ENCODE results near the gene PRSS22.

Gene PRSS22

GRCh38 chr16:2839650-2840450 lies 18.1 kb downstream of the PRSS22 start:
- H3K4me1 ChIP-seq (ENCODE audit: low read length), result no peaks in the 10 kb centered on the region
- H3K27ac ChIP-seq (ENCODE audit: low read length), result no peak overlapping the region

GRCh38 chr16:2838928-2839327 lies 19.0 kb downstream of the PRSS22 start:
- TF ChIP-seq CTCF (IDR thresholded peaks at IDR 0.05; ENCODE audit: low read length), result peak; percentile 78
- TF ChIP-seq EZH2phosphoT487 (IDR thresholded peaks at IDR 0.05; ENCODE audit: low read length), result no peak
- H3K27ac ChIP-seq (ENCODE audit: low read length), result no peak overlapping the region
- H3K9ac ChIP-seq (ENCODE audit: low read length), result no peak overlapping the region
- no peaks in the 10 kb centered on the region for H3F3A ChIP-seq (ENCODE audit: insufficient read depth, low read length)
- H4K20me1 ChIP-seq (ENCODE audit: insufficient read depth, low read length), result no peaks in the 10 kb centered on the region
- DNase-seq, result peak; percentile 48
- H3K4me1 ChIP-seq (ENCODE audit: low read length), result no peaks in the 10 kb centered on the region
- no peaks in the 10 kb centered on the region for H3K9me3 ChIP-seq (replicated peaks; ENCODE audit: insufficient read depth, low read length)
- H3K4me3 ChIP-seq (ENCODE audit: low read length), result no peak overlapping the region
- no peaks in the 10 kb centered on the region for H3K79me2 ChIP-seq (ENCODE audit: low read length)
- no peaks in the 10 kb centered on the region for H3K9me2 ChIP-seq (replicated peaks; ENCODE audit: insufficient read depth, low read length)
- no peak overlapping the region for H2AFZ ChIP-seq (ENCODE audit: low read length)
- no peaks in the 10 kb centered on the region for H3K36me3 ChIP-seq (replicated peaks; ENCODE audit: insufficient read depth, low read length)
- H3K27me3 ChIP-seq (replicated peaks; ENCODE audit: insufficient read depth, low read length), result peaks cover 66% of the 10 kb centered on the region
- H3K4me2 ChIP-seq (ENCODE audit: low read depth, low read length), result no peak overlapping the region

More at GRCh38 chr16:2839650-2840450, 18.1 kb downstream of the PRSS22 start:
- Histone ChIP-seq H4K20me1 (ENCODE audit: insufficient read depth, low read length) (no peaks in the 10 kb centered on the region), H3F3A (ENCODE audit: insufficient read depth, low read length) (no peaks in the 10 kb centered on the region), H3K79me2 (ENCODE audit: low read length) (no peaks in the 10 kb centered on the region), H3K9me3 (replicated peaks; ENCODE audit: insufficient read depth, low read length) (no peaks in the 10 kb centered on the region), H3K9ac (ENCODE audit: low read length) (no peak overlapping the region), H3K9me2 (replicated peaks; ENCODE audit: insufficient read depth, low read length) (no peaks in the 10 kb centered on the region), H3K4me2 (ENCODE audit: low read depth, low read length) (no peak overlapping the region), H3K27me3 (replicated peaks; ENCODE audit: insufficient read depth, low read length) (peaks cover 70% of the 10 kb centered on the region), H3K4me3 (ENCODE audit: low read length) (no peak overlapping the region), H2AFZ (ENCODE audit: low read length) (no peak overlapping the region), H3K36me3 (replicated peaks; ENCODE audit: insufficient read depth, low read length) (no peaks in the 10 kb centered on the region)
- DNase-seq, result no peak
- TF ChIP-seq EZH2phosphoT487 (IDR thresholded peaks at IDR 0.05; ENCODE audit: low read length) (no peak), CTCF (IDR thresholded peaks at IDR 0.05; ENCODE audit: low read length) (no peak), EZH2 (optimal IDR thresholded peaks at IDR 0.05; ENCODE audit: low read depth, low read length) (no peak)

- Histone ChIP-seq H3K4me2 (ENCODE audit: low read depth, low read length) (no peak overlapping the region), H3K9ac (ENCODE audit: low read length) (no peak overlapping the region), H3K9me2 (replicated peaks; ENCODE audit: insufficient read depth, low read length) (no peaks in the 10 kb centered on the region), H3K4me1 (ENCODE audit: low read length) (no peaks in the 10 kb centered on the region), H3K36me3 (replicated peaks; ENCODE audit: insufficient read depth, low read length) (no peaks in the 10 kb centered on the region), H3K79me2 (ENCODE audit: low read length) (no peaks in the 10 kb centered on the region), H3K27me3 (replicated peaks; ENCODE audit: insufficient read depth, low read length) (peaks cover 75% of the 10 kb centered on the region), H3K27ac (ENCODE audit: low read length) (no peak overlapping the region), H3K9me3 (replicated peaks; ENCODE audit: insufficient read depth, low read length) (no peaks in the 10 kb centered on the region), H3K4me3 (ENCODE audit: low read length) (no peak overlapping the region), H3F3A (ENCODE audit: insufficient read depth, low read length) (no peaks in the 10 kb centered on the region), H2AFZ (ENCODE audit: low read length) (no peak overlapping the region), H4K20me1 (ENCODE audit: insufficient read depth, low read length) (no peaks in the 10 kb centered on the region)
- TF ChIP-seq EZH2 (optimal IDR thresholded peaks at IDR 0.05; ENCODE audit: low read depth, low read length) (no peak), EZH2phosphoT487 (IDR thresholded peaks at IDR 0.05; ENCODE audit: low read length) (no peak), CTCF (IDR thresholded peaks at IDR 0.05; ENCODE audit: low read length) (no peak)
- DNase-seq, result no peak
These were observed 21.1 kb downstream of the PRSS22 start for GRCh38 chr16:2836646-2837508.
